ENCODE results near the gene SSBP2. TPM values are rescaled to one million over a fixed set of nuclear protein-coding genes. Genes with fewer than 3 reads are reported as not detected.

Gene SSBP2
- total RNA-seq, 1 experiment from 2014 or later = 5.2 TPM

- ChIA-PET POLR2A (no interaction called here), RAD21 (ENCODE audit: low non-redundant PET in 1 of 2, low total read pairs in 2 of 2, uncharacterized antibody in 2 of 2, unreplicated experiment in 2 of 2) (no interaction called here), CTCF (no interaction called here)
- TF ChIP-seq TCF7L2 (IDR thresholded peaks at IDR 0.05; ENCODE audit: borderline replicate concordance, extremely low read depth, insufficient read depth, insufficient read length) (no peak), RAD21 (IDR thresholded peaks at IDR 0.05; ENCODE audit: low read depth) (no peak)
- Histone ChIP-seq H3K9me3 (ENCODE audit: control insufficient read depth in 1 of 2, insufficient read depth in 1 of 2, low read depth in 1 of 2, low read length in 2 of 2) (peaks cover 0 to 8% of the 10 kb centered on the region in 2 experiments; a peak in 1 of 4 replicates), H4K20me1 (ENCODE audit: insufficient read depth) (no peaks in the 10 kb centered on the region), H3K27ac (ENCODE audit: low read depth, low read length) (no peak overlapping the region), H3K9ac (ENCODE audit: low read length) (no peak overlapping the region), H3K9me2 (ENCODE audit: insufficient read depth) (no peaks in the 10 kb centered on the region), H2AFZ (ENCODE audit: low read depth, low read length, poor library complexity, severe bottlenecking) (no peak overlapping the region), H3K36me3 (ENCODE audit: control insufficient read depth in 1 of 2, insufficient read depth in 2 of 2, low read length in 2 of 2) (no peaks in the 10 kb centered on the region), H3K27me3 (ENCODE audit: insufficient read depth, low read length) (no peaks in the 10 kb centered on the region), H3K4me2 (ENCODE audit: low read length) (no peak overlapping the region), H3K4me1 (ENCODE audit: control insufficient read depth in 1 of 2, insufficient read depth in 2 of 2, low read length in 2 of 2) (no peaks in the 10 kb centered on the region), H3K4me3 (replicated peaks in 1 of 2; ENCODE audit: low read depth in 1 of 2, low read length in 2 of 2) (no peak overlapping the region), H3K79me2 (ENCODE audit: insufficient read depth, low read length) (no peaks in the 10 kb centered on the region)
- intact Hi-C loops (cut with micrococcal nuclease) = no loop called here
- no peak for DNase-seq (ENCODE audit: low read depth, low spot score)
- ATAC-seq = no peak
- no TSS peak for BruUV-seq (replicated peaks)
These were observed 352.2 kb downstream of the SSBP2 start for GRCh38 chr5:81398741-81399140.

GRCh38 chr5:81397176-81397575, 353.7 kb downstream of the SSBP2 start:
- H3K4me2 ChIP-seq (ENCODE audit: low read length) = no peak overlapping the region
- no peaks in the 10 kb centered on the region for H4K20me1 ChIP-seq (ENCODE audit: insufficient read depth)
- no peak overlapping the region for H3K4me3 ChIP-seq (replicated peaks in 1 of 2; ENCODE audit: low read depth in 1 of 2, low read length in 2 of 2)
- no peaks in the 10 kb centered on the region for H3K4me1 ChIP-seq (ENCODE audit: control insufficient read depth in 1 of 2, insufficient read depth in 2 of 2, low read length in 2 of 2)
- ChIA-PET CTCF (no interaction called here), RAD21 (ENCODE audit: low non-redundant PET in 1 of 2, low total read pairs in 2 of 2, uncharacterized antibody in 2 of 2, unreplicated experiment in 2 of 2) (no interaction called here), POLR2A (no interaction called here)
- no peak overlapping the region for H3K9ac ChIP-seq (ENCODE audit: low read length)
- no TSS peak for BruUV-seq (replicated peaks)
- no peak overlapping the region for H2AFZ ChIP-seq (ENCODE audit: low read depth, low read length, poor library complexity, severe bottlenecking)
- H3K79me2 ChIP-seq (ENCODE audit: insufficient read depth, low read length) = no peaks in the 10 kb centered on the region
- no peak overlapping the region for H3K27ac ChIP-seq (ENCODE audit: low read depth, low read length)
- intact Hi-C loops (cut with micrococcal nuclease) = no loop called here
- ATAC-seq = no peak
- no peak for DNase-seq (ENCODE audit: low read depth, low spot score)
- H3K36me3 ChIP-seq (ENCODE audit: control insufficient read depth in 1 of 2, insufficient read depth in 2 of 2, low read length in 2 of 2) = no peaks in the 10 kb centered on the region
- no peak for TF ChIP-seq CTCF (IDR thresholded peaks at IDR 0.05 in 2 of 3, conservative IDR thresholded peaks at IDR 0.05 in 1 of 3; ENCODE audit: borderline replicate concordance in 1 of 3, insufficient read depth in 1 of 3, low read depth in 2 of 3, low read length in 2 of 3)
- no peak for TF ChIP-seq POLR2AphosphoS5 (IDR thresholded peaks at IDR 0.05; ENCODE audit: low read depth, low read length)
- no peak for TF ChIP-seq SP1 (IDR thresholded peaks at IDR 0.05; ENCODE audit: low read depth)
- no peak for TF ChIP-seq FOSL1 (IDR thresholded peaks at IDR 0.05; ENCODE audit: low read depth)
- no peaks in the 10 kb centered on the region for H3K9me2 ChIP-seq (ENCODE audit: insufficient read depth)
- H3K9me3 ChIP-seq (ENCODE audit: control insufficient read depth in 1 of 2, insufficient read depth in 1 of 2, low read depth in 1 of 2, low read length in 2 of 2) = peaks cover 0 to 8% of the 10 kb centered on the region in 2 experiments; a peak in 1 of 4 replicates
- no peaks in the 10 kb centered on the region for H3K27me3 ChIP-seq (ENCODE audit: insufficient read depth, low read length)

Measured in HCT116 (cell line).